GM12872 (cell line): Measurements from ENCODE around the gene SLC9A7.

ENCODE experiments used
- TF ChIP-seq, protein P1 (sequence below): IDR thresholded peaks from 3 replicates; pipeline ENCODE4 v1.5.1; 2011; ENCODE audit warnings: low read depth, mild to moderate bottlenecking, low read length, moderate library complexity; ENCODE audit not compliant: insufficient read depth

Gene SLC9A7

DNA sequence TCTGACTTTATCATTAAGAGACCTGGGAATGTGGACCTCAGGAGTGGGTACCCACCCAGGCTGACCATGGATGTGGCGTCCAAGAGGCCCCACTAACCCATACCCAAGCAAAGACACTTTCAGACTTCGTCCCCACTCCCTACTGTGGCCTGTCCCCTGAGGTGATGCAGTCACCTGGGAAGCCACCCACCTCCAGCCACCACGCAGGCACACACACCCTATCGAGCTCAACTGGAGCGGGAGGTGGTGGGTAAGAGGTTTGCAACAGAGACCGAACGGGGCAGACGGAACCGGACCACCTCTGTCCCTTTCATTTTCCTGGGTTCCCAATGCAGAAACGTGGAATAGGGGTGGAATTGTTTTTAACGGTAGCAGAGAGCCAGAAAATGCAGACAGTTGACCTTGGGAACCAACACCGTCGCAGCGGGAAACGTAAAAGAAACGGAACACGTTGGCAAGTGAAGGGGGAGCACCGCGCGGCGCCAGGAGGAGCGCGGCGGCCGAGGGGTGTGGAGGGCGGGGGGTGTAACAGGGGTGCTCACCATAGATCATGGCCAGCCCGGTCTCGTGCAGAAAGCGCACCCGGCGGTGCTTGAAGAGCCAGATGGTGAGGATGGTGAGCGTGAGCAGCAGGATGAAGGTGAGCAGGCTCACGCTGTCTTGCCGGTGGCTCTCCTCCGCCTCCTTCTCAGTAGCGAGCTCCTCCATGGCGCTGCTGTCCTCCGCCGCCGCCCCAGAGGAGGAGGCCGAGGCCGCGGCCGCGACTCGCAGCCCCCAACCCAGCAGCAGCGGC, 559 bp downstream of the SLC9A7 start:
- TF ChIP-seq, protein P1, sequence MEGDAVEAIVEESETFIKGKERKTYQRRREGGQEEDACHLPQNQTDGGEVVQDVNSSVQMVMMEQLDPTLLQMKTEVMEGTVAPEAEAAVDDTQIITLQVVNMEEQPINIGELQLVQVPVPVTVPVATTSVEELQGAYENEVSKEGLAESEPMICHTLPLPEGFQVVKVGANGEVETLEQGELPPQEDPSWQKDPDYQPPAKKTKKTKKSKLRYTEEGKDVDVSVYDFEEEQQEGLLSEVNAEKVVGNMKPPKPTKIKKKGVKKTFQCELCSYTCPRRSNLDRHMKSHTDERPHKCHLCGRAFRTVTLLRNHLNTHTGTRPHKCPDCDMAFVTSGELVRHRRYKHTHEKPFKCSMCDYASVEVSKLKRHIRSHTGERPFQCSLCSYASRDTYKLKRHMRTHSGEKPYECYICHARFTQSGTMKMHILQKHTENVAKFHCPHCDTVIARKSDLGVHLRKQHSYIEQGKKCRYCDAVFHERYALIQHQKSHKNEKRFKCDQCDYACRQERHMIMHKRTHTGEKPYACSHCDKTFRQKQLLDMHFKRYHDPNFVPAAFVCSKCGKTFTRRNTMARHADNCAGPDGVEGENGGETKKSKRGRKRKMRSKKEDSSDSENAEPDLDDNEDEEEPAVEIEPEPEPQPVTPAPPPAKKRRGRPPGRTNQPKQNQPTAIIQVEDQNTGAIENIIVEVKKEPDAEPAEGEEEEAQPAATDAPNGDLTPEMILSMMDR = no peak

DNA sequence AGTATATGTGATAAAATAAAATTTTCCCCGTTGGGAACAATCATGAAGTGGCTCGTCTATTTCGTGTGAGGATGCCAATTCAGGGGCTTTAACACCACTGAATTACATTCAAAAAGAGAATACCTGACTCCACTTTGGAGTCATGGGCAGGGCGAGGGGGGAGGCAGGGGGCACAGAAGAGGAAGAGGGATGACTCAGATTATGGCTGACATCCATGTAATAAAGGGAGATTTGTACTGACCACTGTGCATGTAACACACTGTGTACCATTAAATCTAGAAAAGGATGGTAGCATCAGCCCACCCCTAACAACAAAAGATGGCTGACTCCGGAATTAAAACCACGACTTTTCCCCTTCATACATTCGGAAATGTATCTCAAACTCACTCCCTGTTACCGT, 1.3 kb downstream of the SLC9A7 start:
- TF ChIP-seq, protein P1 = no peak

DNA sequence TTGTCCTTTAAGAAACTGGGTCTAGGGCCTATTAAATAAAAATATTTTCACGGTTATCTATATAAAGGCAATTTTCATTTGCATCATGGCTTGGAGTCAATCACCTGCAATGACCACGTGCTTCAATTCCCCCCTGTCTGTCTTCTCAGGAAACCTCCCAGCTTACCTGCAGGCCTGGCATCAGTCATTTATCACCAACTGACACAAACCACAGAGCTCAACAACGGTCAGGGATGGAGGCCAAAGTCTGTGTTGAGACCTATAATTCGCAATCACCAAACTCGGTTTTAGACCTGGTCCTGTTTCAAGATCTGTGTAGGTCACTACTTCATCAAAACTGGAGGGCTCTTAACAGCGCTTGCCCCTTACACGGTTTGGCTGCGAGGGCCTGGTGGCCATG, 1.9 kb downstream of the SLC9A7 start:
- TF ChIP-seq, protein P1 = no peak

DNA sequence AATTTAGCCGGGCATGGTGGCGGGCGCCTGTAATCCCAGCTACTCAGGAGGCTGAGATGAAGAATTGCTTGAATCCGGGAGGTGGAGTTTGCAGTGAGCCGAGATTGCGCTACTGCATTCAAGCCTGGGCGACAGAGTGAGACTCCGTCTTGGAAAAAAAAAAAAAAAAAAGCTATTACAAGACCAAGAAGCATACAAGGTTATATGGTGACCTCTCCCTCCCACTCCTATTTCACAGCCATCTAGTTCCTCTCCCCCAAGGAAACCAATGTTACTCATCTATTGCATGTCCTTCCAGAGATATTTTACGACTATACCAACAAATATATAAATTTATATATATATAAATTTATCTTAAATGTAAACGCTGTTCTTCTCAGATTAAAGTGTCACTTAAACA, 3.2 kb downstream of the SLC9A7 start:
- TF ChIP-seq, protein P1 = no peak

DNA sequence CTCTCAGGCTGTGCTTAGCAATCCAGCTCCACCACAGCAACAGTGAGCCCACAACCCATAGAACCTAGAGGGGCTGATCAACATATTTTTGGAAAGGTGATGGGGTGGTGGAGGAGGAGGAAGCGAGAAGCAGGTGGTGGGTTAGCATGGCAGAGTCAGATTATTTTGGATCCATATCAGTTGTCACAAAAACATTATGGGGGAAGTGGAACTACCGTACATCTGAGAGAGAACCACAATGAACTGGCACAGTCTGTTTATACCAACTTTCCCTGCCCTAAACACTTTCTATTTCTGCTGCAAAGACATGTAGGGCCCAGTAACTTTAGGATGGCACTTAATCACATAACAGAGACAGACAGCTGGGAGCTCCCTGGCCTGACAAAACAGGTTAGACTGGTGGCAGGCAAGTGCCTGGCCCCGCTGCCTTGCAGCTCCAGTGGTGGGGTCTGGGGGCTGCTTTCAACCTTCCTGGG, 4.3 kb downstream of the SLC9A7 start:
- TF ChIP-seq, protein P1 = no peak

DNA sequence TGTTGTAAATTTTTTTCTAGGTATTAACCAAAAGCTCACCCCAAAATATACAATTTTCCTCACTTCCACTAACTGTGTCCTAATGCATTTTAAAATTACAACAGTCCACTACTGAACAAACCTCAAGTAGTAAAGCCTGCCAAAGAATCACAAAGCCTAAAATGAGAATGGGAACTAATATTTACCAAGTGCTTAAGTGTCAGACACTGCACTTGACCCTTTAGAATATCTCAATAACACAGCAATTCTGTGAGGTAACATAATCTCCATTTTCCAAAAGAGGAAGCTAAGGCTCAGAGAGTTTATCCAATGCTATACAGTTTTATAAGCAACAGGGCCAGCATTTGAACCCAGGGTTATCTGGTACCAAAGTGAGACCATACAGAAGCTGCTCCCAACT, 4.9 kb downstream of the SLC9A7 start:
- TF ChIP-seq, protein P1 = no peak

DNA sequence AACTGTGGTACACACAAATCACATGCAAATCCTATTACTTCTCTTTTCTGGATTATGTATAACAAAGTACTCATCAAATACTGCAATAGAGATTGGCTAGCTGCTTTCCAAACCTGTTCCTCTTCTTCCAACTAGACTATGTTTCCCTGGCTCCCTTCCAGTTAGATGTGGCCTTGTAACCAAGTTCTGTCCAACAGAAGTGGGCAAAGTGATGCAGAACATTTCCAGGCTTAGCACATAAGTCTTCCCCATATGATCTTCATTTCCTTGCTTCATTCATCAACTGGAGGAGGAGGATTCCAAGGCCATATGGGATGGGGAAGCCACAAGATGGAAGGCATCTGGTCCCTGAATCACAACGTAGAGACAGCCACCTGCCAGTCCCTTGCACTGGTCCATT, 8.0 kb downstream of the SLC9A7 start:
- TF ChIP-seq, protein P1 = no peak
